Measurements from ENCODE around the gene DENND4A. TPM values are rescaled to one million over a fixed set of nuclear protein-coding genes. Genes with fewer than 3 reads are reported as not detected.

DENND4A gene
- total and polyA plus RNA-seq, 9 of the 15 experiments (the other 6 are each of a cell fraction or from before 2014, with no cell fraction given), result 6.8 to 32.3 (median 19.9) TPM

- TF ChIP-seq ZNF449 (CRISPR knock-in tag; IDR thresholded peaks at IDR 0.05), result no peak
- TF ChIP-seq POLR3A (IDR thresholded peaks at IDR 0.05; ENCODE audit: borderline replicate concordance, extremely low read depth, insufficient read depth, insufficient read length), result no peak
- TF ChIP-seq HLTF (IDR thresholded peaks at IDR 0.05), result no peak
- no peak for TF ChIP-seq ZNF609 (CRISPR knock-in tag; IDR thresholded peaks at IDR 0.05; ENCODE audit: borderline replicate concordance)
- TF ChIP-seq ZC3H4 (CRISPR knock-in tag; IDR thresholded peaks at IDR 0.05; ENCODE audit: borderline replicate concordance), result no peak
- no peak for TF ChIP-seq BHLHE40 (IDR thresholded peaks at IDR 0.05; ENCODE audit: low read length)
- no peak for TF ChIP-seq SLC30A9 (CRISPR knock-in tag; IDR thresholded peaks at IDR 0.05)
- TF ChIP-seq POLR3G (IDR thresholded peaks at IDR 0.05; ENCODE audit: extremely low read depth, insufficient read length, insufficient replicate concordance), result no peak
- TF ChIP-seq ZNF77 (CRISPR knock-in tag; IDR thresholded peaks at IDR 0.05), result no peak
- no peak for TF ChIP-seq ESRRB (CRISPR knock-in tag; IDR thresholded peaks at IDR 0.05; ENCODE audit: borderline replicate concordance)
- 0 out of 2 replicates have a peak, but pooled peaks have one; percentile 6 for TF ChIP-seq PKNOX1 (IDR thresholded peaks at IDR 0.05)
- TF ChIP-seq U2AF1 (optimal IDR thresholded peaks at IDR 0.05; ENCODE audit: low read depth, low read length), result no peak
- TF ChIP-seq KLF6 (CRISPR knock-in tag; IDR thresholded peaks at IDR 0.05; ENCODE audit: borderline replicate concordance), result no peak
- no peak for TF ChIP-seq BCOR (IDR thresholded peaks at IDR 0.05)
- TF ChIP-seq RFX1 (IDR thresholded peaks at IDR 0.05), result peak; percentile 87
- TF ChIP-seq SREBF2 (CRISPR knock-in tag; IDR thresholded peaks at IDR 0.05), result no peak
- TF ChIP-seq ADNP (tag; IDR thresholded peaks at IDR 0.05), result no peak
- TF ChIP-seq MCM2 (IDR thresholded peaks at IDR 0.05; ENCODE audit: low read depth), result no peak
- no peak for TF ChIP-seq E2F5 (CRISPR knock-in tag; IDR thresholded peaks at IDR 0.05)
- TF ChIP-seq ZBTB8A (IDR thresholded peaks at IDR 0.05; ENCODE audit: partially characterized antibody), result peak; percentile 2
- no peak for TF ChIP-seq PYGO2 (tag; IDR thresholded peaks at IDR 0.05)
- TF ChIP-seq HDAC6 (IDR thresholded peaks at IDR 0.05; ENCODE audit: low read depth, low read length), result no peak
Observed at GRCh38 chr15:65818927-65819562, 27.0 kb upstream of the DENND4A start (continued).
